NCI-H187 (cell line): ENCODE measurements around the gene PHETA2.
"Not testable (repeated sequence)": the region's sequence is repeated elsewhere in the genome, so short reads cannot be mapped to it uniquely, and the experiment has no call there.

Experiments
- DNase-seq, 2 experiments: peaks; one replicate each; lab custom pipeline; 2025; lab: John Stamatoyannopoulos, UW

Gene PHETA2

GRCh38 chr22:42104332-42104860, 30.3 kb downstream of the PHETA2 start:
- not testable (repeated sequence) for DNase-seq

- DNase-seq = no peak
These were observed 34.8 kb downstream of the PHETA2 start for GRCh38 chr22:42108848-42109247.

GRCh38 chr22:42111798-42112197, 37.8 kb downstream of the PHETA2 start:
- no peak for DNase-seq

GRCh38 chr22:42112793-42113192, 38.7 kb downstream of the PHETA2 start:
- not testable (repeated sequence) for DNase-seq

- no peak for DNase-seq
These were observed 40.7 kb downstream of the PHETA2 start for GRCh38 chr22:42114721-42115120.

- not testable (repeated sequence) for DNase-seq
These were observed 41.4 kb downstream of the PHETA2 start for GRCh38 chr22:42115420-42115830.

GRCh38 chr22:42116848-42117424, 42.9 kb downstream of the PHETA2 start:
- DNase-seq = no peak

- not testable (repeated sequence) for DNase-seq
These were observed 46.4 kb downstream of the PHETA2 start for GRCh38 chr22:42120231-42121021.

GRCh38 chr22:42123529-42123928, 49.5 kb downstream of the PHETA2 start:
- DNase-seq = not testable (repeated sequence)

GRCh38 chr22:42127606-42128005, 53.6 kb downstream of the PHETA2 start:
- no peak for DNase-seq

GRCh38 chr22:42128007-42128406, 54.0 kb downstream of the PHETA2 start:
- not testable (repeated sequence) for DNase-seq
